NCI-H1092 (cell line): Measurements from ENCODE around the gene TMEM179B.

Experiments used
- DNase-seq: peaks from one replicate; lab custom pipeline; 2025; lab: John Stamatoyannopoulos, UW

TMEM179B gene

DNA sequence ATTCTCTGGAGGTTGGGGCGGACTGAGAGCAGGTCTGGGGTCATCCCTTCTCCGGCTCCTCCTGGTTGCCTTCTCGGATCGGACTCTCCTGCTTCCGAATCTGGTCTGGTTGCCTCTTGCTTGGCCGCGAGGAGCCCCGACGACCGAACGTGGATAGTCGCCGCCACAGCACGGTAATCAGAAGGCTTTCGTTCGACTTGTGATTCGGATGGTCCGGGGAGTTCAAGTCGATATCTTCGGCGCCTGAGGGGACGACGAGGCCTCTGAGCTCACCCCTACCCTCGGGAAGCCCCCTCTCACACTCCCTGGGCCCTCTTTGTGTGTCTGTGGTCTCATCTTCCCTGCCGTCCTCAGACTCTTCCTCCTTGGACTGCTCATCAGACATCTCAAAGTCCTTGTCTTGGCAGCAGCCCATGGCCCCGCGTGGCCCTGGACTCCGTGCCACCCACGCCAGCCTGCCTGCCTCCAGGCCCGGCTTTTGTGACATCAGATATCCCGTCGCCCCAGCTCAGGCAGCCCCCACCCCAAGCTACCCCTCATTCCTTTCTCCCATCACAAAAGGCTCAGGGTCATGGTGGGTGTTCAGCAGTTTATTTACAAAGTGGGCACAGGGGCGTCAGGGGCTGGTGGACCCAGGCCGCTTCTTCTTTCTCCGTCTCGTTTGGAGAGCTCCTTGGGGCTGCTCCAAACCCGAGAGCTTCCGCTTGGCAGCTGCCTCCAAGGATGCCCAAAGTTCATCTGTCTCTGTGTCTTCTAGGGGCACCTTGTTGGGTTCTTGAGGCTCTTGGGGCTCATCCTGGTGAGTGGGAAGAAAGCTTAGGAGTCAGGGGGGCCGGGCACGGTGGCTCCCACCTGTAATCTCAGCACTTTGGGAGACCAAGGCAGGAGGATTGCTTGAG is 45.4 kb downstream of the TMEM179B start, which contains the start of gene TEX54:
TSS of gene TEX54 (minus strand) at position 506 of the 899 bp plus-strand sequence.
- no peak for DNase-seq

DNA sequence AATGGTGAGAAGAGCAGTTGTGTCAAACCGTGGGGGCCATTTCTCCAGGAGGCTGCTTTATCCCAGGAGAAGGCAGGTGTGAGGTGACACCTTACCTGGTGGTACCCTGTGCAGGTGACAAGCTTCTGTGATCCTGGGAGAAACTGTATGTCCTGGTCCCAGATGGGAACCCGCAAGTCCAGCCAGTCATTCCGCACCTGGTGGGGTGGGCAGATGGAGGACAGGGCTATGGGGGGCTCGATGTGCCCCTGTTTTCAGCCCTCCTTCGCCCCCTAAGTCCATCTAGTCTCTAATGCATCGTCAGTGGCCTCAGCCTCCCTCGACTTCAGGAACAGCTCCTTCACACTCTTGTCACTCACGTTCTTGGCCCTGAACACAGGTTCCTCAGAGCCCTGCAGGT is 48.1 kb downstream of the TMEM179B start:
- no peak for DNase-seq

DNA sequence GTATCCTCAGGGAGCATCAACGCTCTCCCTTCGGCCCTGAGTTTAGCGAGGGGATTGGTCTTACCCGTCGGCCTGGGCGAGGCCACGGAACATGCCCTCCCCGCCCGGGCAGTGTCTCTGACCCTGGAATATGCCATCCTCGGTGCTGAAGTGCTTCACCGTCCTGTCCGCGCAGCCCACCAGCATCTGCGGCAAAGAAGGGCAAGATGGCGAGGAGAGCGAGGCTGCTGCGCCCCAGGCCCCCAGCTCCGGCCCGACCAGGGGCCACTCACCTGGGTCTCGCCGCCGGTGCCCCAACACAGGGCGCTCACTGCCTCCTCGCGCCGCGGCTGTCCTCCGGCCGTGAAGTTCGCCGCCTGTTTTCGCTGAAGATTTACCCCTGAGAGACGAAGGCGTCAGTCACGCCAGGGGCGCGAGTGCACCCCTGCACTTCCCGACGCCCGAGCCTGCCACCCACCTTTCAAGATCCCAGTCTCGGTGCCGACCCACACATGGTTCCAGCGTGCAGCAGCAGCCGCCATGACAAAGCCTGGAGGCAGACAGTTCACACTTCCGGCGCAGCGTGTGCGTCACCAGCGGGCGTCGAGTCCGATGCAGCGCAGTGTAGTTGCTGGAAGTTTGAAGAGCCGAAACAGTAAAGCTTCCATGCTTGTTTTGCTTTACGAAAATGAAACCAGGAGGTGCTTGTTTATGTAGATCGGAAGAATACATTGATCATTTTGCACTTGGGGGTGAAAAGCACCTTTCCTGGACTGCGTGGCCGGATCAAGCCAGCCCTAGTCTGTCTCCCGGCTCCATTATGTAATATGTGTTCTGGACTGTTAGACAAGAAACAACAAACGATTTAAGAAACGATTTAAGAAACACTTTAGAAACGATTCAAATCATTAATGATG is 52.1 kb downstream of the TMEM179B start, which contains the start of gene WDR74:
TSS of gene WDR74 (minus strand) at position 541 of the 896 bp plus-strand sequence. CDS start at position 521, 20 bp downstream.
- DNase-seq: peak; percentile 92
